H1 (cell line): ENCODE data around the gene SYNPO. TPM values are rescaled to one million over a fixed set of nuclear protein-coding genes. Genes with fewer than 3 reads are reported as not detected.

Source experiments
- EZH2 ChIP-seq: fragments of 200-600 bp; sonication (generic); IDR thresholded peaks from 2 replicates; pipeline ENCODE4 v1.7.1; 2012; ENCODE audit warnings: low read depth, mild to moderate bottlenecking, moderate library complexity, low read length, inconsistent platforms; ENCODE audit not compliant: severe bottlenecking
- MAFK ChIP-seq: IDR thresholded peaks from 2 replicates; pipeline ENCODE4 v1.6.1; 2012; ENCODE audit warnings: low read depth, mild to moderate bottlenecking, improper control_type of control experiment, low read length
- RBBP5 ChIP-seq: IDR thresholded peaks from 2 replicates; pipeline ENCODE4 v1.7.1; 2012; ENCODE audit warnings: low read depth, mild to moderate bottlenecking, inconsistent platforms, low read length, moderate library complexity, borderline replicate concordance
- TEAD4 ChIP-seq: IDR thresholded peaks from 2 replicates; pipeline ENCODE4 v1.6.1; 2012; ENCODE audit warnings: low read depth, low read length, inconsistent platforms, mixed read lengths
- polyA plus RNA-seq, 7 experiments: library from polyadenylated mRNA; depleted of rRNA in 3 of 7; stranded (reverse) in 5 of 7; unstranded in 2 of 7; fragments of >200 nt in 5 of 7; fragments of 200-250 nt in 2 of 7; gene quantifications; 1 replicate in 5 of 7; 2 replicates in 1 of 7; 4 replicates in 1 of 7; pipeline versions ENCODE4 v1.2.1 to v1.2.3, GENCODE V29; 2011 to 2013; ENCODE audit warnings: missing spikeins in 2 of 7, mixed read lengths in 2 of 7
- total RNA-seq: library from RNA; stranded (reverse); fragmentation: NEBNext Ultra II Directional; extraction: Animal tissue kit (Norgen Biotek cat#: 25700); gene quantifications from 2 replicates; pipeline ENCODE4 v1.2.1, GENCODE V29; 2021

The SYNPO gene
- total and polyA plus RNA-seq, 2 of the 8 experiments (the other 6 are each of a cell fraction or from before 2014, with no cell fraction given): 2.3 TPM

GRCh38 chr5:150628936-150629485, 11.4 kb upstream of the SYNPO start (continued):
- no peak for TF ChIP-seq RBBP5
- no peak for TF ChIP-seq EZH2
- no peak for TF ChIP-seq MAFK
- TF ChIP-seq TEAD4: no peak
